ENCODE data around the gene ZNF451.
"Not testable (repeated sequence)": the region's sequence is repeated elsewhere in the genome, so short reads cannot be mapped to it uniquely, and the experiment has no call there.

The ZNF451 gene, protein sequence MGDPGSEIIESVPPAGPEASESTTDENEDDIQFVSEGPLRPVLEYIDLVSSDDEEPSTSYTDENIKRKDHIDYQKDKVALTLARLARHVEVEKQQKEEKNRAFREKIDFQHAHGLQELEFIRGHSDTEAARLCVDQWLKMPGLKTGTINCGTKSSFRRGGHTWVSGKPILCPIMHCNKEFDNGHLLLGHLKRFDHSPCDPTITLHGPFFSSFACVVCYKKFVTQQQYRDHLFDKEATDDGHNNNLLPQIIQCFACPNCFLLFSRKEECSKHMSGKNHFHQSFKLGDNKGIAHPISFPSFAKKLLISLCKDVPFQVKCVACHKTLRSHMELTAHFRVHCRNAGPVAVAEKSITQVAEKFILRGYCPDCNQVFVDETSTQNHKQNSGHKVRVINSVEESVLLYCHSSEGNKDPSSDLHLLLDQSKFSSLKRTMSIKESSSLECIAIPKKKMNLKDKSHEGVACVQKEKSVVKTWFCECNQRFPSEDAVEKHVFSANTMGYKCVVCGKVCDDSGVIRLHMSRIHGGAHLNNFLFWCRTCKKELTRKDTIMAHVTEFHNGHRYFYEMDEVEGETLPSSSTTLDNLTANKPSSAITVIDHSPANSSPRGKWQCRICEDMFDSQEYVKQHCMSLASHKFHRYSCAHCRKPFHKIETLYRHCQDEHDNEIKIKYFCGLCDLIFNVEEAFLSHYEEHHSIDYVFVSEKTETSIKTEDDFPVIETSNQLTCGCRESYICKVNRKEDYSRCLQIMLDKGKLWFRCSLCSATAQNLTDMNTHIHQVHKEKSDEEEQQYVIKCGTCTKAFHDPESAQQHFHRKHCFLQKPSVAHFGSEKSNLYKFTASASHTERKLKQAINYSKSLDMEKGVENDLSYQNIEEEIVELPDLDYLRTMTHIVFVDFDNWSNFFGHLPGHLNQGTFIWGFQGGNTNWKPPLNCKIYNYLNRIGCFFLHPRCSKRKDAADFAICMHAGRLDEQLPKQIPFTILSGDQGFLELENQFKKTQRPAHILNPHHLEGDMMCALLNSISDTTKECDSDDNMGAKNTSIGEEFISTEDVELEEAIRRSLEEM

DNA sequence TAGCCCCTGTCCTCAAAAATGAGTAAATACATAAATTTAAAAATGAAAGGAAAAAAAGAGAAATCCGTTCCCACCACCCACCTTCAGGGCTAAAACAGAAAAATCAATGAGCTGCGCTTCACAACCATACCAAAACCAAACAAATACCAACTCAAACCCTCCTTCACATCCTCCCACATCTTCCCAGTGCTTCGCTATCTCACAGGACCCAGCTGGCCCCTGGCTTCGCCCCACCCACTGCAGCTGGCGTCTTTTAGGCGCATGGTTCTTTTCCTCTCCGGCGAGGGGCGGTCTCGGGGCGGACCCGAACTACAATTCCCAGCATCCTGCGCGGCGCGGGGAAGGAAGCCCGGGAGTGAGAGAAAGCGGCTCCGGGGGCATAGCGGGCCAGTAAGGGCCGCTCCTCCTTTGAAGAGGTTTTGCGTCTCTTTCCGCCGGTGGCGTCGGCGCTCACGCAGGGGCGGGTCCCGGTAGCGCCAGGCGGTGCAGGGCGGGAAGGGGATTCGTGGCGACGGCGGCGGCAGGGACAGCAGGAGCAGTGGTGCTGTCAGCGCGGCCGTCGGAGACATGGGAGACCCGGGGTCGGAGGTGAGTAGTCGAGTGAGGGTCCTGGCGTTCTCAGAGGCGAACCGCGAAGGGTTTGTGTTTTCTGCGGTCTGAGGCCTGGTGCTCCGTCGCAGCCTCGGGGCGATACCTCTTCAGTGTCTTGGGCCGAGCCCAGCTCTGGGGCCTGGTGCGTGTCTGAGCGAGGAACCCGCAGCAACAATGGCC, at the start of gene ZNF451:
ZNF451 (plus strand) TSS at position 502 of the 771 bp plus-strand sequence; CDS start at position 568, 66 bp downstream.
- DNase-seq (ENCODE audit: low read depth): peak; percentile 90

DNA sequence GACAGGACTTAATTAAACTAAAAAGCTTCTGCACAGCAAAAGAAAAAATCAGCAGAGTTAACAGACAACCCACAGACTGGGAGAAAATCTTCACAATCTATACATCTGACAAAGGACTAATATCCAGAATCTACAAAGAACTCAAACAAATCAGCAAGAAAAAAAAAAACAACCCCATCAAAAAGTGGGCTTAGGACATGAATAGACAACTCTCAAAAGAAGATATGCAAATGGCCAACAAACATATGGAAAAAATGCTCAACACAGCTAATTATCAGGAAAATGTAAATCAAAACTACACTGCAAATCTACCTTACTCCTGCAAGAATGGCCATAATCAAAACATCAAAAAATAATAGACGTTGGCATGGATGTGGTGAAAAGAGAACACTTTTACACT, 45.9 kb upstream of the ZNF451 start:
- DNase-seq (ENCODE audit: low read depth): not testable (repeated sequence)

DNA sequence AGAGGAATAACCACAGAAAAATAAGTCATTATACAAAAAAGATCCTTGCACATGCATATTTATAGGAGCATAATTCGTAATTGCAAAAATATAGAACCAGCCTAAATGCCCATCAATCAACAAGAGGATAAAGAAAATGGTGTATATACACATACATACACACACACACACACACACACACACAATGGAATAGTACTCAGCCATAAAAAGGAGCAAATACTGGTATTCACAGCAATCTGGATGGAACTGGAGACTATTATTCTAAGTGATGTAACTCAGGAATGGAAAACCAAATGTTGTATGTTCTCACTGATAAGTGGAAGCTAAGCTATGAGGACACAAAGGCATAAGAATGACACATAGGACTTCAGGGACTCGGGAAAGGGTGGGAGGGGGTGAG, 45.4 kb upstream of the ZNF451 start:
- no peak for DNase-seq (ENCODE audit: low read depth)

DNA sequence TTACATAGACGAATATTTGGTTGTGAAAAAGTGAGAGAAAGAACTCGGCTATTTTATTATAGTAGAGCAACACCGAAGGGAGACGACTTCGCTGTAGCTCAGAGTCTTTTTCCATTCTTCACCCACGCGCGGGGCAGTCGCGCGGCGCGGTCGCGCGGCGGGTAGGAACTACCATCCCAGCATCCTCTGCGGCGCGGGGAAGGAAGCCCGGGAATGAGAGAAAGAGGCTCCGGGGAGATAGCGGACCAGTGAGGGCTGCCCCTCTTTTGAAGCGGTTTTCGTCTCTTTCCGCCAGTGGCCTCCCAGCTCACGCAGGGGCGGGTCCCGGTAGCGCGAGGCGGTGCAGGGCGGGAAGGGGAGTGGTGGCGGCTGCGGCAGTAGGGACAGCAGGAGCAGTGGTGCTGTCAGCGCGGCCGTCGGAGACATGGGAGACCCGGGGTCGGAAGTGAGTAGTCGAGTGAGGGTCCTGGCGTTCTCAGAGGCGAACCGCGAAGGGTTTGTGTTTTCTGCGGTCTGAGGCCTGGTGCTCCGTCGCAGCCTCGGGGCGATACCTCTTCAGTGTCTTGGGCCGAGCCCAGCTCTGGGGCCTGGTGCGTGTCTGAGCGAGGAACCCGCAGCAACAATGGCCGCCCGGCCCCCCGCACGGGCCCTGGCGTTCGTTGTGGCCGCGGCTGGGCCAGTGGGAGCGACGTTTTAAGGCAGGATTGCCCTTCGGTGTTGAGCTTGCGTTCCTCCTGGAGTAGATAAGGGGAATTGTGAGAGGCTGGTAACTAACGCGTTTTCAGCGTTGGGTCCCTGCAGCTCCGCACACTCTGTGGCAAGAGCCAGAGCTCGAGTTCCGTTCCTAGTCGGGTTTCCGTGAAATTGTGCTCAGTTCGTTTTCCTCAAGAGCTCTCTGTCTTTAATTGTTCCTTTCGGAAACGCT, 43.4 kb upstream of the ZNF451 start, which contains the start of gene KIAA1586:
KIAA1586 (plus strand) TSS at position 362 of the 925 bp plus-strand sequence; CDS start at position 425, 63 bp downstream.
- peak; percentile 76 for DNase-seq (ENCODE audit: low read depth)

DNA sequence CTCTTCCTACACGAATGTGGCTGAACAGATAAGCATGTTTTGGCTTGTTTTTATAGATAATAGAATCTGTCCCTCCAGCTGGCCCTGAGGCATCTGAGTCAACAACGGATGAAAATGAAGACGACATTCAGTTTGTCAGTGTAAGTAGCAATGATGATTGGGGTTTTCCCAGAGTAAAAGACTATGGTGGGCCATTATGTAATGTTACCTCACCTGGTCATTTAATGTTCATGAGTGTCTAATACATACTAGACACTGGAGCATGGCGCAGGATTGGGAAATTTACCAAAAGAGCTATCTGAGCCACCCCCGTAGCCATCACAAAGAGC, 42.8 kb upstream of the ZNF451 start:
- not testable (repeated sequence) for DNase-seq (ENCODE audit: low read depth)

DNA sequence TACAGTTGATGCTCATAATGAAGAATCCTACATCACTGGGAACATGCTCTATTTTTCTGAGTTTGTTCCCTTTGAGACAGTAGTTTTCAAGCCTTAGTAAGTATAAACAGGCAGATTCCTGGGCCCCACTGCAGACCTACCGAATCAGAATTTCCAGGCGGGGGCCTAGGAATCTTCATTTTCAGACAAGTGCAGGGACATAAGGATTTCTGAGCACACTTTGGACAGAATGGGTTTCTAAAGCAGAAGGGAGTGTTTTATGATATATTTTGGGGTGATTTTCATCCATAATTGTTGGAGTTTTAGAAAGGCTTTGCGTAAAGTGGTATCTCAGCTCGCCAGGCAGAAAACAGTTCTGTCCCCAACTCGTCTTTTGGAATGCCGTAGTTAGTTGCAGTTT, 42.1 kb upstream of the ZNF451 start:
- DNase-seq (ENCODE audit: low read depth): not testable (repeated sequence)

DNA sequence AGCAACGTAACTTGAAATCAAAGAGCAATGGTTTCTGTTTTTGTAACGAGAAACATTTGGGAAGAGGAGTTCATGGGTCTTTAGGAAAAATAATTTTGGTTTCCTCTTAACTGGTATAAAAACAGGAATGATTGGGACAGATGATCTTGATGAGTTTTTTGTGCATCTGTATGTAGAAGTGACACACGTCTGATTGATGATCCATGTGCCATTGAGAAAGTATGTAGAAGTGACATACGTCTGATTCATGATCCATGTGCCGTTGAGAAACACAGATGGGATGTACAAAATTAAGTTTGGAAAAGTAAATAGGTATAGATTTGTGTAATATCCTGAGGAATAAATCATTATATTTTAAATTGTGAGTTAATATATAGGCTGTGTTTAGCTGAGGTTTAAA, 41.4 kb upstream of the ZNF451 start:
- DNase-seq (ENCODE audit: low read depth): no peak

DNA sequence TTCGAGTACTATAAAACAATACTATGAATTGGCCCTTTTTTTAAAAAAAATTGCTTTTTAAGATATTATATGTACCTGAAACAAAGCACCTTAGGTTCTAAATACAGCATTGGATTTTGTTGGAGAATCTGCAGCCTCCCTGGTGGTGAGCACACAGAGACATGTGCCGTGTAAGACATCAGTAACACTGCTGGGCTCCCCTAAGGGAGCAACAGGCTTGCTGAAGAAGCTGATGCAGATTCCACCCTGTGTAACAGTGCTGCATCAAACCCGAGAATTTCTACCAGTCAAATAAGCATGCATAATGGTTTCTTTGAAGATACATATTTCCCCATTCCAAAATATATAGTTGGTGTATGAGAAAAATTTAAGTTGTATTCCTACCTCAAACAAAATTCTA, 26.1 kb upstream of the ZNF451 start:
- DNase-seq (ENCODE audit: low read depth): no peak

DNA sequence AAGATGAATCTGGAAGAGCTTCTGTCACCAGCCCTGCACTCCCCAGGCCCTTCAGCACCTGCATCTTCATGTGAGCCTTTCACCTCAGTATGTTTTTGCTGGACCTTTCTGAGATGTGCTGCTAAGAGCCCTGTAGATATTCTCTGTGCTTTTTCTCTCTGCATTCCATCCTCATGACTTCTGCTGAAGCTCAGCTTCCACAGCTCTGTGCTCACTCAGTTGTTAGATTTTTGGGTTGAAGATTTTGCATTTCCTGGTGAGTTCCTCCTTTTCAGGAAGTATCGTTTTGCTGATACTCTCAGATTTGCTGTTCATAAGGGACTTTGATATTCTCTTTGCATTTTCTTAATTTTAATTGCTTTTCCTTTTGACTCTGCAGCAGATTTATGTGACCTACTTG, 25.2 kb upstream of the ZNF451 start:
- DNase-seq (ENCODE audit: low read depth): no peak

DNA sequence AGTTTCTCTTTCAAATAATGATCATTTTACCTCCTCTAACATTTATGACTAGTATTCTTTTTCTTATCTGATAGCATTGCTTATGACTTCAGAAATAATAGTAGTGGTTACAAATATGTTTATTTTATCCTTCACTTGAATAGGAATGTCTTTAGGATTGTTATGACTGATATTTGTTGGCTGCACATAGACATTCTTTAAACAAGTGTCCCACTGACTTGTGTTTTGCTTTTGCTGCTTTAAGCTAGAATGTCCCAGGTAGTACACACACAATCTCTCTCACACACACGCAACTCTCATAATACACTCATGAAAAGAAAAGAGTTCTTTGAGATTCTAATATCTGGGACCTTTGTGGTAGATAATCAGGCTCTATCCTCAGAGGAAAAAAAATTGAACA, 21.9 kb upstream of the ZNF451 start:
- DNase-seq (ENCODE audit: low read depth): no peak

DNA sequence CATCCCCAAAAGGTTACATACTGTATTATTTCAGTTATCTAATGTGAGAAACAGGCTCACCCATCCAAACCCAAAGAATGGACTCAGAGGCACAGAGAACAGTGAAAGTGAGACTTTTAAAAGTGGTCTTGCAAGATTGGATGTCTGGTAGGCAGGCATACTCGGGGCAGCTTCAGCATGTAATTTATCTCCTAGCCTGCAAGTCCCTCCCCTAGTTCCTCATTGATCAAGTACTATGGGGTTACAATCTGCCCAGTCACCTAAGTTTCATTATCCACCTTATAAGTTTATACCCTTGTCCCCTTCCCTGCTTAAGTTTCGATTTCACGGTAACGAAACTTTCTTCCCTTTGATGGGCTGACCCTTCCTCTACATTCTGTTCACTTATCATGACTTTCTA, 20.8 kb upstream of the ZNF451 start:
- DNase-seq (ENCODE audit: low read depth): no peak

DNA sequence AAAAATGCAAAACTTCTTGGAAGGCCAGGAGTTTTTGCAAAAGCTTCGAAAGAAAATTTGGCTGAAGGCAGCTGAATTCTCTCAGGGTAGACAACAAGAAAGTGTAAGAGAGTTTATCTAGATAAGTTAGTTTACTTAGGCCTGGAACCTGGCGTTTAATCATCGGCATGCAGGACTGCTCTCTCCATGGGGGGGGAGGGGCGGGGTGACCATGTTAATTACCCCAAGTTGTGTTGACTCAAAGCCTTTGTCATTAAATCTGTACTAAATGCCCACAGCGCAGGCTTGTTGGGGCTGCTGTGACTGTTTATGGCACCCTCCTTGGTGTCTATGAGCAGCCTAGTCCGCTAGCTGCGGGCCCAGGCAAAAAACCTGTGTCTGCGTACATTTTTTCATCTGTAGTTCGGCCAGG, 20.1 kb upstream of the ZNF451 start:
- DNase-seq (ENCODE audit: low read depth): no peak

DNA sequence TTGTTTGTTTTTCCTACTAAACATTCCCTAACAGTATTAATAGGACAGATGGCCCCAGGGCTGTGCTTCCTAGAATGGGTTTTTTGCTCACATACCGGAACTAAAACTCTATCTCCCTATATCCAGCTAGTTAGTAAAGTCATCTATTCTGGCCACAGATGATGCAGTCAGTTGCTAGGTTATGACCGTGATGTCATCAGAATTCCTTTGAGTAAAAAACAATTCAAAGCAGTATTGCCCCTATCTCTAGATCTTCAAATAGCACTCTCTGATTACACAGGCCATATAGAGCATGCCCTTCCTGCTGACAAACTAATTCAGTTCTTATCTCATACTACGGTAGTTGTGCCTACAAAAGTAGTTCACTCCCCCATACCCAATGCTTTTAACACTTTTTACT, 17.9 kb upstream of the ZNF451 start:
- no peak for DNase-seq (ENCODE audit: low read depth)

DNA sequence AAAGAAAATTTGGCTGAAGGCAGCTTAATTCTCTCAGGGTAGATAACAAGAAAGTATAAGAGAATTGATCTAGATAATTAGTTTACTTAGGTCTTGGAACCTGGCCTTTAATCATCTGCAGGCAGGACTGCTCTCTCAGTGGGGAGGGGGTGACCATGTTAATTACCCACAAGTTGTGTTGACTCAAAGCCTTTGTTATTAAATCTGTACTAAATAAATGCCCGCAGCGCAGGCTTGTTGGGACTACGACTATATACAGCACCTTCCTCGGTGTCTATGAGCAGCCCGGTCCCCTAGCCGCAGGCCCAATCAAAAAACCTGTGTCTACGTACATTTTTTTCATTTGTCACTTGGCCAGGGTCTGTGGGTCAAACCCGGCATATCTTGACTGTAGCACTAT, 15.6 kb upstream of the ZNF451 start:
- no peak for DNase-seq (ENCODE audit: low read depth)

DNA sequence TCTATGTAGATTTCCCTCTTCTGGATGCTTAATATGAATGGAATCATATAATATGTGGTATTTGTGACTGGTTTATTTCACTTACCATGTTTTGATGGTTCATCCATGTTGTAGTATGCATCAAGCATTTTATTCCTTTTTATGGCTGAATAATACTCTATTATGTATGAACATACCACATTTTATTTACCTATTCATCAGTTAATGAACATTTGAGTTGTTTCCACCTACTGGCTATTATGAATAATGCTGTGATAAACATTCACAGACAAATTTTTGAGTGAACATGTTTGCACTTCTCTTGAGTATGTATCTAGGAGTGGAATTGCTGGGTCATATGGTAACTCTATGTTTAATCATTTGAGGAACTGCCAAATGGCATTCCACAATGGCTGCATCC, 14.9 kb upstream of the ZNF451 start:
- no peak for DNase-seq (ENCODE audit: low read depth)

DNA sequence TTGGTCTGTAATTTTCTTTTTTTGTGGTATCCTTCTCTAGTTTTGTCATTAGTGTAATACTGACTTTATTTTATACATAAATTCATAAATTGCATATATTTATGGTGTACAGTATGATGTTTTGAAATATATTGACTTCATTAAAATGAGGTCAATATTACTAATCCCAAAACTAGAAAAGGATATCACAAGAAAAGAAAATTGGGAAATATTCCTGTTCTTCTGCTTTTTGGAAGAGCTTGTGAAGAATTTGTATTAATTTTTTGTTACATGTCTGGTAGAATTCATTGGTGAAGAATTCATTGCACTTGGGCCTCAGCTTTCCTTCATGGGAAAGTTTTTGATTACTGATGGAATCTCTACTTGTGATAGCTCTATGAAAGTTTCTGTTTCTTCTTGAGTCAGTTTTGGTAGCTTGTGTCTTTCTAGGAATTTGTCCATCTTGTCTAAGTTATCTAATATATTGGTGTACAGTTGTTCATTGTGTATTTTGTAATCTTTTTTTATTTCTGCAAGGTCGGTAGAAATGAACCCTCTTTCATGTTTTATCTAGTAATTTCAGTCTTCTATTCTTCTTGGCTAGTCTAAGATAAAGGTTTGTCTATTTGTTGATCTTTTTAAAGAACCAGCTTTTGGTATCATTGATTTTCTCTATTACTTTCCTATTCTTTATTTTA, 11.3 kb upstream of the ZNF451 start:
- no peak for DNase-seq (ENCODE audit: low read depth)

DNA sequence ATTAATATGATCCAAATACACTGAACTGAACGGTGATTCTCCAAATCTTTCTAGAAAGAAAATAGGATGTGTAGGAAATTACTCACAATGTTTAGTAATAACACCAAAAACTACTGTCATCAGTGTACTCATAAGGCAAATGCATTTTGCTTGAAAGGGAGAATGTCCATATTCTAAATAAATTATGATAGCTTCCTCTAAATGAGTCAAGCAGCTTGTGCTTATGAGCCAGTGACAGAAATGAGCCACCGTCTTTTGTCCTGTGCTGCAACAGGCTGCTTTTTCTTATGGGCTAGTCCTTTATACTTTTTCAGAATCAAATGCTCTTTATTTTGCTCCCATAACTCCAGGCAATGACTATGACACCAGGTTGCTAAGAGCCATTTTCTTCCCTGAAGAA, 4.5 kb upstream of the ZNF451 start:
- DNase-seq (ENCODE audit: low read depth): no peak

DNA sequence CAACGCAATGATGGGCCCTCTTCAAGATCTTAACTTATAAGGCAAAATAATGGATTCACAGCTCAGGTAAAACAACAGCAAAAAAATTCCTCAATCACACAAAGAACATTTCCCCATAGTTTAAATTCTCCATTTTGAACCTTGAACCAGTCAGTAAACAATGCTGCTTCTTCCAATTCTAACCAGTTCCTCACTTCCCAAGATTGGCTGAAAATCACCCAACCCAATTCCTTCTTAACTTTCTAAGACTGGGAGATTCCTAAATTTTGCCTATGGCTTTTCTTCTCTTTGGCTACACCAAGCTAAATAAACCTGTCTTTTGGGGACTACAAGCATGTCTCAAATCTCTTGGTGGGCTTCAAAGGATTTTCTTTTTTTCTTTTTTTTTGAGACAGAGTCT, 3.1 kb upstream of the ZNF451 start:
- DNase-seq (ENCODE audit: low read depth): no peak

DNA sequence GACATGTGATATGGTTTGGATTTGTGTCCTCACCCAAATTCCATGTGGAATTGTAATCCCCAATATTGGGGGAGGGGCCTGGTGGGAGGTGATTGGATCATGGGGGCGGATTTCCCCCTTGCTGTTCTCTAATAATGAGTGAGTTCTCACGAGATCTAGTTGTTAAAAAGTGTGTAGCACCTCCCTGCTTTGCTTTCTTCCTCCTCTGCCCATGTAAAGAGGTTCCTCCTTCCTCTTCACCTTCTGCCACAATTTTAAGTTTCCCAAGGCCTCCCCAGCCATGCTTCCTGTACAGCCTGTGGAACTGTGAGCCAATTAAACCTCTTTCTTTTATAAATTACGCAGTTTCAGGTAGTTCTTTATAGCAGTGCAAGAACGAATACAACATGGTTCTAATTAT, 2.1 kb upstream of the ZNF451 start:
- DNase-seq (ENCODE audit: low read depth): no peak

DNA sequence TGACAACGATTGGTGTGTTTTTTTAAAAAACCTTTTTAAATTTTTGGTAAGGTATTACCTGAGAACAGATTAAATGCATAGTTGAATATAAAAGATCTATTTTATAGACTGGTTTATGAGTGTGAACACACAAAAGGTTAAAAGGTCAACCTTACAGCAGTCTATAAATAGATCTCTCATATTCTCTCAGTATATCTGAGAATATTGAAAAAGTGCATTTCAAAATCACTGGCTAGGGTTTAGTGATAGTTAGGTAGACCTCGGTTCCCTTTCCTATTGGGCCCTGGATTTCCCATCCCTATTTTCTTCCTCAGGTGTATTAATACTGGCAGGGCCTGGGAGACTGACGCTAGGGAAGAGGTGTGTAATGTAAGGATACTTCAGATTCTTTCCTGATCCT, 723 bp upstream of the ZNF451 start:
- DNase-seq (ENCODE audit: low read depth): no peak
